Measurements from ENCODE around the gene GDF15. TPM values are rescaled to one million over a fixed set of nuclear protein-coding genes. Genes with fewer than 3 reads are reported as not detected.
"Not testable (repeated sequence)": the region's sequence is repeated elsewhere in the genome, so short reads cannot be mapped to it uniquely, and the experiment has no call there.

Gene GDF15
- total RNA-seq, 2 experiments from 2014 or later = not detected

DNA sequence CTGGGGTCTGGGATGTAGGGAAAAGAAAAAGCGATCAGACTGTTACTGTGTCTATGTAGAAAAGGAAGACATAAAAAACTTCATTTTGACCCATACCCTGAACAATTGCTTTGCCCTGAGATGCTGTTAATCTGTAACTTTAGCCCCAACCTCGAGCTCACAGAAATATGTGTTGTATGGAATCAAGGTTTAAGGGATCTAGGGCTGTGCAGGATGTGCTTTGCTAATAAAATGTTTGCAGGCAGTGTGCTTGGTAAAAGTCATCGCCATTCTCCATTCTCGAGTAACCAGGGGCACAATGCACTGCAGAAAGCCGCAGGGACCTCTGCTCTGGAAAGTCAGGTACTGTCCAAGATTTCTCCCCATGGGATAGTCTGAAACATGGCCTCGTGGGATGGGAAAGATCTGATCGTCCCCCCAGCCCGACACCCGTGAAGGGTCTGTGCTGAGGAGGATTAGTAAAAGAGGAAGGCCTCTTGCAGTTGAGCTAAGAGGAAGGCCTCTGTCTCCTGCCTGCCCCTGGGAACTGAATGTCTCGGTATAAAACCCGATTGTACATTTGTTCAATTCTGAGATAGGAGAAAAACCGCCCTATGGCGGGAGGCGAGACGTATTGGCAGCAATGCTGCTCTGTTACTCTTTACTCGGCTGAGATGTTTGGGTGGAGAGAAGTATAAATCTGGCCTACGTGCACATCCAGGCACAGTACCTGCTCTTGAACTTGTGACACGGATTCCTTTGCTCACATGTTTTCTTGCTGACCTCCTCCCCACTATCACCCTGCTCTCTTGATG lies 16.7 kb downstream of the GDF15 start:
- H3K27ac Mint-ChIP-seq; H3K36me3 Mint-ChIP-seq (ENCODE audit: low read depth); DNase-seq; POLR2A ChIA-PET; H3K27me3 Mint-ChIP-seq; H3K4me3 Mint-ChIP-seq; H3K9me3 Mint-ChIP-seq: not testable (repeated sequence)
- CTCF ChIA-PET = interaction anchor here (1.3 kb wide), 1 partner anchor 16 kb away, joined by 3 read pairs; the partner anchor contains the start of gene SSBP4
- H3K4me1 Mint-ChIP-seq = peaks cover 13% of the 10 kb centered on the region

DNA sequence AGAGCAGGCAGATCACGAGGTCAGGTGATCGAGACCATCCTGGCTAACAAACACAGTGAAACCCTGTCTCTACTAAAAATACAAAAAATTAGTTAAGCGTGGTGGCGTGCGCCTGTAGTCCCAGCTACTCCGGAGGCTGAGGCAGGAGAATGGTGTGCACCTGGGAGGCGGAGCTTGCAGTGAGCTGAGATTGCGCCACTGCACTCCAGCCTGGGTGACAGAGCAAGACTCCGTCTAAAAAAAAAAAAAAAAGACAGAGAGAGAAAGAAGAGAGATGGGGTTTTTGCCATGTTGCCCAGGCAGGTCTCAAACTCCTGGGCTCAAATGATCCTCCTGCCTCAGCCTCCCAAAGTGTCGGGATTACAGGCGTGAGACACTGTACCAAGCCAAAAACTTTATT lies 19.8 kb downstream of the GDF15 start:
- H3K36me3 Mint-ChIP-seq (ENCODE audit: low read depth); H3K27ac Mint-ChIP-seq; H3K4me3 Mint-ChIP-seq; DNase-seq; POLR2A ChIA-PET; H3K9me3 Mint-ChIP-seq; H3K27me3 Mint-ChIP-seq: not testable (repeated sequence)
- CTCF ChIA-PET = interaction anchor here (0.7 to 1.4 kb wide), 2 partner anchors 16 to 456 kb away, joined by 3 to 4 read pairs; no protein-coding TSS in a partner anchor
- peaks cover 15% of the 10 kb centered on the region for H3K4me1 Mint-ChIP-seq

DNA sequence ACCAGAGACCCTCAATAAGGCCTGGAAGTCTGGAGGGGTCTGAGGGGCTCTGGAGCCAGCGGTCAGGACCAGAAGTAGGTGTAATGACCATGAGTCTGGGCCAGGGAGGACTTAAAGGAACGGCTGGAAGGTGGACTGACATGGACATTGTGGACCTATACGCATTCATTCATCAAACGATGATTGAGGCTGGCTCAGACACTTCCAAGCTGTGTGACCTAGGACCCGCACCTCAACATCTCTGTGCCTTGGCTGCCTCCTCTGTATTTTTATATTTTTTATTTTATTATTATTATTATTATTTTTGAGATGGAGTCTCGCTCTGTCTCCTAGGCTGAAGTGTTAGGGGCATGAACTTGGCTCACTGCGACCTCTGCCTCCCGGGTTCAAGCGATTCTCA lies 20.8 kb downstream of the GDF15 start:
- ChIA-PET CTCF (interaction anchor here (1.4 kb wide), 1 partner anchor 17 kb away, joined by 3 read pairs; no protein-coding TSS in a partner anchor), POLR2A (no interaction called here)
- H3K27ac Mint-ChIP-seq = no peak overlapping the region

DNA sequence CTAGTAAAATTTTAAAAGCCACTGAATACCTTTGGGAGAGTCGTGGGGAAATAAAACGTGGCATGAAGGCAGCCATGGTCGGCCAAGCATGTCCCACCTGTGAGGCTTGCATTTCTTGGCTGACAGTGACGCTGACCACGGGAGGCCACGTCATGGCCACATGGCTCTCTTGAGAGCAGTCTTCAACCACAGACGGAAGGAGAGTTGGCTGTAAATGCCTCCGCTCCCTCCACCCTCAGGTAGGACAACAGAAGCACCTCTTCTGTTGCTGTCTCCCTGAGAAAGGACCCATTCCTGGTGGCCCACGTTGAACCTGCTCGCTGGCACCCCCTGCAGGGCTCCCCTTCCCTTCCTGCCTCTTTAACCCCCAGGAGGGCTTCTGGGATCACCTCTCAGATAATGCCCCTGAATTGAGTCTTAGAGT lies 22.1 kb downstream of the GDF15 start:
- H3K9me3 Mint-ChIP-seq = no peaks in the 10 kb centered on the region
- H3K27me3 Mint-ChIP-seq = peaks cover 16% of the 10 kb centered on the region
- H3K4me1 Mint-ChIP-seq = peaks cover 5% of the 10 kb centered on the region
- no peaks in the 10 kb centered on the region for H3K36me3 Mint-ChIP-seq (ENCODE audit: low read depth)
- ChIA-PET POLR2A (no interaction called here), CTCF (no interaction called here)
- H3K4me3 Mint-ChIP-seq = no peak overlapping the region
- H3K27ac Mint-ChIP-seq = no peak overlapping the region
- peak; percentile 33 for DNase-seq

More for the DNA sequence above, 20.8 kb downstream of the GDF15 start:
- peaks cover 10% of the 10 kb centered on the region for H3K27me3 Mint-ChIP-seq
- no peaks in the 10 kb centered on the region for H3K36me3 Mint-ChIP-seq (ENCODE audit: low read depth)
- H3K4me1 Mint-ChIP-seq = peaks cover 7% of the 10 kb centered on the region
- no peak overlapping the region for H3K4me3 Mint-ChIP-seq
- no peaks in the 10 kb centered on the region for H3K9me3 Mint-ChIP-seq
- no peak for DNase-seq

DNA sequence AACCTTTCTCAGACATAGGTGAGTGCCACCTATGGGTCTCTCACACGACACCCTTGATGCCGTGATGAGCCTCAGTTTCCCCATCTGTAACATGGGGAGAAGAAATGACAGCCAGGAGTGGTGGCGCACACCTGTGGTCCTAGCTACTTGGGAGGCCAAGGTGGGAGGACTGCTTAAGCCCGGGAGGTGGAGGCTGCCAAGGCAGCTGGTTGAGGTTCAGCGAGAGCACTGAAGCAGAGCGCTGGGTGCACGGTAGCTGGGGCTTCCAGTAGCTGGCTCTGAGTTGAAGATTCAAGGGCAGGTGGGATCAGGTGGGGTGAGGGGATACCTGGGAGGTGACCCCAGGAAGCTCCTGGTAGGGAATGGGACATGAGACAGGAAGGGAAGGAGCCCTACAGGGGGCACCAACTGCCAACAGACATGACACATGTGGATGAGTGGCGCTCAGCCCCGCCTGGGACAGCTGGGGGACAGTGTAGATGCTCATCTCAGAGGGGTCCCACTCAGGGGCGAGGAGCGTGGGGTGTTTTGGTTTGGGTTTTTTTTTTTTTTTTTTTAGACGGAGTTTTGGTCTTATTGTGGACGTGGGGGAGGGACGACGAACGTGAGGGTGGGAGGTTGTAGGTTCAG lies 26.8 kb downstream of the GDF15 start:
- POLR2A ChIA-PET = no interaction called here
- Mint-ChIP-seq H3K4me1 (peaks cover 38% of the 10 kb centered on the region), H3K27ac (peak overlapping the region; percentile 36), H3K27me3 (peaks cover 35% of the 10 kb centered on the region), H3K9me3 (no peaks in the 10 kb centered on the region), H3K4me3 (no peak overlapping the region), H3K36me3 (ENCODE audit: low read depth) (no peaks in the 10 kb centered on the region)
- DNase-seq = no peak
- CTCF ChIA-PET = interaction anchor here (1.2 to 4.9 kb wide), 5 partner anchors 7 to 134 kb away, joined by 3 to 21 read pairs (median 9); partner anchors contain the start of gene SSBP4

DNA sequence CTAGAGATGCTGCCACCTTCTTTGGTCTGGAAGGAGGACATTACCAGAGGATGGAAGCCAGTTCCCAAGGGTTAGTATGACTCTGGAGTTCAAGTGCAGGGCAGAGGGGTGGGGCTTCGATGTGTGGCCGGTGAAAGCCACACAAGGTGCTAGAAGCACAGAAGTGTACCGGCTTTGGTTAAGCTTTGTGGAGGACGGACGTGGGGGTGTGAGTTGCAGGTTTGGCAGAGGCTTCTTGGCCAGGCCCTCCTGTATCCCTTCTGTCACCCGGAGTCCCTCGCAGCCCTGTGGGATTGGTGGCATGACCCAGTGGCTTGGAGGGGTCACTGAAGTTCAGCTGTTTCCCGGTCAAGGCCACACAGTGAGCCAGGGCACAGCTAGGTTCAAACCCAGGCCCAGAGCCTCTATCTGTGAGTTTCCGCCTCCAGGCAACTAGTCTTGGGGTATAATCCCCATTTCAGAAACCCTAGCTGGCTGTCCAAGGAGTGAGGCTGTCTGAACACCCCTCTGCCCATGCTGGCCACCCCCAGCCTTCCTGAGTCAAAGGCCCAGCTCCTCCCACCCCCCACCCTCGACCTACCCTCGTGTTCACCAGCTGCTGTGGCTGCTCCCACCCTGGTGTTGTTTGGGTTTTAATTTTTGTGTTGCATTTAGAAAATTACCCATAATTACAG lies 28.7 kb downstream of the GDF15 start:
- H3K4me3 Mint-ChIP-seq = no peak overlapping the region
- ChIA-PET POLR2A (interaction anchor here (0.6 to 0.7 kb wide), 2 partner anchors 17 to 23 kb away, joined by 3 read pairs; no protein-coding TSS in a partner anchor), CTCF (interaction anchor here (0.5 to 4.9 kb wide), 5 partner anchors 14 to 194 kb away, joined by 3 to 21 read pairs (median 3); no protein-coding TSS in a partner anchor)
- DNase-seq = peak; percentile 39
- peak overlapping the region; percentile 37 for H3K27ac Mint-ChIP-seq
- no peaks in the 10 kb centered on the region for H3K9me3 Mint-ChIP-seq
- no peaks in the 10 kb centered on the region for H3K36me3 Mint-ChIP-seq (ENCODE audit: low read depth)
- H3K4me1 Mint-ChIP-seq = peaks cover 51% of the 10 kb centered on the region
- H3K27me3 Mint-ChIP-seq = peaks cover 47% of the 10 kb centered on the region

DNA sequence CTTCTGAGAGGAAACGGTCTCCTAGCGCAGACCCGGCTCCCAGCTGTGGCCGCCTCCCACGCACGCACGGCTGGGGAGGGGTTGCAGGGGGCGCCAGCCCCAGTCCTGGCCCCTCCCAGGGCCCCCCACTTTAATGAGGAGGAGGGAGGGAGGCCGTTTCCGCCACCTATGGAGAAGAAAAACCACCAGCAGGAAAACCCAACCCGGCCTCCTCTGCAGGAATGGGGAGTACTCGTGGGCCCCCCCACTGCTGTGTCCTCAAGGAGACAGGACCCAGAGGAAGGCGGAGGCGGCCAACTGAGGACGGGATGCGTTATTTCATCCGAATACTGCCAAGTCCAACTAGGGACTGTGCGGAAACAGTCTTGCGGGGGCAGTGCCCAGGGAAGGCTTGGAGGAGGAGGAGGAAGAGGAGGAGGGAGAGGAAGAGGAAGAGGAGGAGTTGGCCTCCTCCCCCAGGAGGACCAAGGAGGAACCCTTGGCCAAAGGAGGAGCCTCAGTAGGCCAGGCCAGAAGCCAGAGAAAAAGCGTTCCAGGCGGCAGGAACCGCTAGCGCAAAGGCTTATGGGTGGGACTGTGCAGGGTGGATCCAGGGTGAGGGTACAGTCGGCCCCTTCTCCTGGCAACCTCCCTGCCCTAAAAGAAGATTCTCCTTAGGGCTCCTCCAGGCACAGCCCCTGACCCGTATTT lies 29.4 kb downstream of the GDF15 start:
- peak overlapping the region; percentile 37 for H3K27ac Mint-ChIP-seq
- H3K36me3 Mint-ChIP-seq (ENCODE audit: low read depth) = peaks cover 2% of the 10 kb centered on the region
- H3K27me3 Mint-ChIP-seq = peaks cover 47% of the 10 kb centered on the region
- H3K9me3 Mint-ChIP-seq = no peaks in the 10 kb centered on the region
- no peak for DNase-seq
- peaks cover 52% of the 10 kb centered on the region for H3K4me1 Mint-ChIP-seq
- POLR2A ChIA-PET = interaction anchor here (0.7 kb wide), 1 partner anchor 17 kb away, joined by 3 read pairs; no protein-coding TSS in a partner anchor
- CTCF ChIA-PET = interaction anchor here (1.1 to 4.9 kb wide), 3 partner anchors 13 to 137 kb away, joined by 3 to 21 read pairs (median 14); no protein-coding TSS in a partner anchor
- H3K4me3 Mint-ChIP-seq = peak overlapping the region; percentile 56

DNA sequence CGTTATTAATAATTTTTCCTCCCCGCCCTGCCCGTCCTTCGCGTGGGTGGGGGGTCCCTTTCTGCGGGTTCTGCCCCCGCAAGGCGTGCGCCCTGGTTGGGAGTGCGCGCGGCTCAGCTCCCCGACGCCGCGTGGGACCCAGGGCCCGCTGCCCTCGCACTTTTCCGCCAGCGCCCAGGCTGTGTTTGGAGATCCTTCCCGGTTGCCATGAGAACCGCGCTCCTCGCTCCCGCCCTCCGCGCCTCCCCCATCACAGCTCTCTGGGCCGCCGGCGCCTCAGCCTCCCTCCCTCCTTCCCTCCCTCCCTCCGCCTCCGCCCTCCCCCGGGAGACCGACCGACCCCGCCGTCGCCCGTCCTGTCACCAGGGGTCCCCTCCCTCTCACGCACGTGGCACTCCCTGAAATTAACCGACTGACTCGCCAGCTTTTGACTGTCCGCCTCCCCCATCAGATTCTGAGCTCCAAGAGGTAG lies 30.9 kb downstream of the GDF15 start:
- peak overlapping the region; percentile 51 for H3K27ac Mint-ChIP-seq
- H3K4me3 Mint-ChIP-seq = peak overlapping the region; percentile 56
- H3K36me3 Mint-ChIP-seq (ENCODE audit: low read depth) = peaks cover 7% of the 10 kb centered on the region
- CTCF ChIA-PET = interaction anchor here (0.6 to 4.1 kb wide), 6 partner anchors 15 to 139 kb away, joined by 3 to 22 read pairs (median 4); no protein-coding TSS in a partner anchor
- POLR2A ChIA-PET = interaction anchor here (0.8 kb wide), 1 partner anchor 137 kb away, joined by 3 read pairs; no protein-coding TSS in a partner anchor
- peaks cover 37% of the 10 kb centered on the region for H3K27me3 Mint-ChIP-seq
- peak; percentile 62 for DNase-seq
- H3K4me1 Mint-ChIP-seq = peaks cover 63% of the 10 kb centered on the region
- no peaks in the 10 kb centered on the region for H3K9me3 Mint-ChIP-seq

DNA sequence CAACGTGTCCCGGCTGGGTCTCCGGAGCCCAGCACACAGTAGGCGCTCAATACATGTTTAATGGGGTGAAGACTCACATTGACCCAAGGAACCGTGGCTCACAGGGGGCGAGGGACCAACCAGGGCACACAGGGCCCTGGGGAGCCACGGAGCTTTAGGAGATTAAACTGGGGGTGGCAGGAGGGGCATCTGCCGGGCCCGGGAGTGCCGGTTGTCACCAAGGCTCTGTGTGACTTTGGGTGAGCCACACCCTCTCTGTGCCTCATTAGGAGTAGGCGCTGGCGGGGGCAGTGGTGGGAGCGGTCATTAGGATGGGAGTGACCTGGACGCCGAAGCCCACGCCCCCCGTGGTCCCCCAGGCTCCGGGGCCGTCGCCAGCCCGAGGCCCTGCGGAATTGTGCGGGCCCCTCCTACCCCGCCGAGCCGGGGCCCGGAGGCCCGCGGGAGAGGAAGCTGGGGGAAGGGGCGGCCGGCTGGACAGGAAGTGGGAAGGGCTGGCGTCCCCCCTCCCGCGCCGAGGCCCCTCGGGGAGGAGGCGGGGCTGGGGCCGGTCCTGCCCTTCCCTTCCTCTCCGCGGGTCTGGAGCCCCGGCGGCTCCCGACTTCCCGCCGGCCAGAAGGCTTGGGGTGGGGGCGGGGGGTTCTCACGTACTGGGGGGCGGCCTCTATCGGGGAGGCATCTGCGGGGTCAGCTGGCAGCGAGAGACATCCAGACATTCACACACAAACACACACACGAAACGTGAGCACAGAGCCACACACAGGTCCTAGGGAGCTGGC lies 31.5 kb downstream of the GDF15 start:
- H3K36me3 Mint-ChIP-seq (ENCODE audit: low read depth) = peaks cover 7% of the 10 kb centered on the region
- H3K9me3 Mint-ChIP-seq = no peaks in the 10 kb centered on the region
- peak overlapping the region; percentile 74 for H3K4me3 Mint-ChIP-seq
- peaks cover 69% of the 10 kb centered on the region for H3K4me1 Mint-ChIP-seq
- no peak for DNase-seq
- peak overlapping the region; percentile 51 for H3K27ac Mint-ChIP-seq
- peaks cover 36% of the 10 kb centered on the region for H3K27me3 Mint-ChIP-seq
- ChIA-PET CTCF (interaction anchor here (0.6 to 4.1 kb wide), 7 partner anchors 22 to 594 kb away, joined by 3 to 22 read pairs (median 3); no protein-coding TSS in a partner anchor), POLR2A (interaction anchor here (0.6 to 1.9 kb wide), 3 partner anchors 99 to 138 kb away, joined by 3 to 7 read pairs (median 4); partner anchors contain the start of gene JUND)

DNA sequence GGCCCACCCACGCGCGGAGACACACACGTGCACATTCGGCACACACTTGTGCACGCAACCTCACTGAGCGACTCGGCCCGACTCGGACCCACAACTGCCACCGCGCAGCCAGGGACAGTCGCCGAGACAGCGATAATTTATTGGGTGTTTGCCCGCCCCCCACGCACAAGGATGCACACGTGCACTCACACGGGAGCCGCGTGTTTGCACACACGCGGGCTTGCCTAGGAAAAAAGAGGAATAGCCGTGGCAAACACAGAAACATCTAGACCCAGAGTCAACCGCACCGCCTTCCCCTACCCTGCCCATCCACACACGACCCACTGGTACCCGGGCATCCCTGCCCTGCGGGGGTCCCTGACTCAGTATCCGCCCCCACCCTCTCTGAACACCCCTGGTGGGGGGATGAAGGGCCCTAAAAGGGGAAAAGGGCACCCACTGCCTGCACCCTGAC lies 32.1 kb downstream of the GDF15 start:
- Mint-ChIP-seq H3K36me3 (ENCODE audit: low read depth) (peaks cover 12% of the 10 kb centered on the region), H3K9me3 (no peaks in the 10 kb centered on the region), H3K27me3 (peaks cover 31% of the 10 kb centered on the region), H3K4me1 (peaks cover 75% of the 10 kb centered on the region), H3K27ac (peak overlapping the region; percentile 36), H3K4me3 (peak overlapping the region; percentile 74)
- POLR2A ChIA-PET = interaction anchor here (0.6 to 1.9 kb wide), 2 partner anchors 99 to 136 kb away, joined by 4 to 7 read pairs; partner anchors contain the start of gene JUND
- DNase-seq = no peak
- CTCF ChIA-PET = interaction anchor here (0.6 to 4.1 kb wide), 9 partner anchors 7 to 593 kb away, joined by 3 to 22 read pairs (median 4); partner anchors contain the start of gene REX1BD

Measured in activated CD4-positive, alpha-beta T cell treated with anti-CD3 and anti-CD28 coated beads, Interleukin-2, amount 10 ng/mL, durations not matched to agents 7 days and 5 days (primary cell).